OCI-LY1 (cell line): ENCODE results near the gene NSFL1C.

ENCODE experiments used
- H2AFZ ChIP-seq: fragments of 200-600 bp; sonication (generic), shearing (Covaris generic); 2 replicates; pipeline ENCODE4 v1.6.0; 2014; ENCODE audit warnings: antibody characterized with exemption, mild to moderate bottlenecking, low read length
- H3F3A ChIP-seq: fragments of 200-600 bp; sonication (generic), shearing (Covaris generic); 2 replicates; pipeline ENCODE4 v1.6.0; 2014; ENCODE audit warnings: mild to moderate bottlenecking, antibody characterized with exemption, low read length, moderate library complexity; ENCODE audit not compliant: insufficient read depth
- H3K27ac ChIP-seq: fragments of 200-600 bp; sonication (generic); 2 replicates; pipeline ENCODE4 v1.5.1; 2014; ENCODE audit warnings: low read length, mixed run types, mild to moderate bottlenecking, low read depth; ENCODE audit not compliant: poor library complexity, severe bottlenecking
- H3K27me3 ChIP-seq: fragments of 200-600 bp; sonication (generic); 2 replicates; pipeline ENCODE4 v1.6.0; 2014; ENCODE audit warnings: antibody characterized with exemption, mild to moderate bottlenecking, low read length, moderate library complexity; ENCODE audit not compliant: insufficient read depth
- H3K36me3 ChIP-seq: fragments of 200-600 bp; sonication (generic); 2 replicates; pipeline ENCODE4 v1.6.1; 2014; ENCODE audit warnings: mild to moderate bottlenecking, antibody characterized with exemption, low read length, moderate library complexity, mixed read lengths; ENCODE audit not compliant: insufficient read depth
- H3K4me1 ChIP-seq: fragments of 200-600 bp; sonication (generic); 2 replicates; pipeline ENCODE4 v1.5.1; 2014; ENCODE audit warnings: mild to moderate bottlenecking, low read length, moderate library complexity; ENCODE audit not compliant: insufficient read depth, severe bottlenecking
- H3K4me2 ChIP-seq: fragments of 200-600 bp; sonication (generic), shearing (Covaris generic); 2 replicates; pipeline ENCODE4 v1.6.1; 2014; ENCODE audit warnings: low read length
- H3K4me3 ChIP-seq: fragments of 200-600 bp; sonication (generic); 2 replicates; pipeline ENCODE4 v1.5.1; 2014; ENCODE audit warnings: low read length, low read depth, mild to moderate bottlenecking, mixed read lengths; ENCODE audit not compliant: poor library complexity, severe bottlenecking
- H3K79me2 ChIP-seq: fragments of 200-600 bp; shearing (Covaris generic); 2 replicates; pipeline ENCODE4 v1.6.1; 2016; ENCODE audit warnings: mixed run types, low read length, mixed read lengths; ENCODE audit not compliant: insufficient read depth
- H3K9ac ChIP-seq: fragments of 200-600 bp; sonication (generic), shearing (Covaris generic); 2 replicates; pipeline ENCODE4 v1.6.1; 2014; ENCODE audit warnings: mild to moderate bottlenecking, low read length, mixed read lengths
- H3K9me2 ChIP-seq: fragments of 200-600 bp; sonication (generic), shearing (Covaris generic); 2 replicates; pipeline ENCODE4 v1.6.1; 2014; ENCODE audit warnings: low read depth, mild to moderate bottlenecking, low read length, mixed read lengths
- H3K9me3 ChIP-seq: fragments of 200-600 bp; shearing (Covaris generic); 2 replicates; pipeline ENCODE4 v1.6.1; 2014; ENCODE audit warnings: low read length, mixed read lengths
- H4K20me1 ChIP-seq: fragments of 200-600 bp; sonication (generic), shearing (Covaris generic); 2 replicates; pipeline ENCODE4 v1.6.0; 2016; ENCODE audit warnings: mild to moderate bottlenecking, low read length; ENCODE audit not compliant: insufficient read depth
- EZH2 ChIP-seq: fragments of 200-600 bp; sonication (generic), shearing (Covaris generic); IDR thresholded peaks from 2 replicates; pipeline ENCODE4 v1.8.0; 2017; ENCODE audit warnings: borderline replicate concordance, mixed run types, mild to moderate bottlenecking, antibody characterized with exemption, low read length, moderate library complexity, mixed read lengths
- TF ChIP-seq, protein P1 (sequence below): fragments of 200-600 bp; sonication (generic), shearing (Covaris generic); IDR thresholded peaks from 2 replicates; pipeline ENCODE4 v1.5.1; 2017; ENCODE audit warnings: mild to moderate bottlenecking, antibody characterized with exemption, low read length, moderate library complexity, mixed read lengths

The NSFL1C gene

DNA sequence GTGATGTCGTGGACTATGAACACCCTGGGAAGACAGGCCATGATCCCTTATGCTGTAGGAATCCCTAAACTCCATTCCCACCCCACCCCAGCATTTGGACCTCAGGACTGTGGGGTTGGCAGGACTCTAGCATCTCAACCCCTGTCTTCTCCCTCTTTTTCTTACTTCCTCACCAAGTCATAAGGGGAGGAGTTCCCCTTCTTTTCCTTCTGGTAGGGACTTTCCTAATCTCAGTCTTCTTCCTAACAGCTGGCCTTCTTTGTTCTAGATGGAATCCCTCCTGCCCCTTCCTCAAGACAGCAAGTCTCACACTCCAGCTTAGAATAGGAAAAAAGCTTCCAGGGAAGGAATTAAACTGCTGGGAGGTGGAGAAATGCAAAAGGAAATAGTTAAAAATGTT lies 26.9 kb upstream of the NSFL1C start:
- H3K9me2 ChIP-seq = no peaks in the 10 kb centered on the region
- H3K4me3 ChIP-seq = no peak overlapping the region
- no peak overlapping the region for H3K27ac ChIP-seq
- no peaks in the 10 kb centered on the region for H3K4me1 ChIP-seq
- TF ChIP-seq, protein P1, sequence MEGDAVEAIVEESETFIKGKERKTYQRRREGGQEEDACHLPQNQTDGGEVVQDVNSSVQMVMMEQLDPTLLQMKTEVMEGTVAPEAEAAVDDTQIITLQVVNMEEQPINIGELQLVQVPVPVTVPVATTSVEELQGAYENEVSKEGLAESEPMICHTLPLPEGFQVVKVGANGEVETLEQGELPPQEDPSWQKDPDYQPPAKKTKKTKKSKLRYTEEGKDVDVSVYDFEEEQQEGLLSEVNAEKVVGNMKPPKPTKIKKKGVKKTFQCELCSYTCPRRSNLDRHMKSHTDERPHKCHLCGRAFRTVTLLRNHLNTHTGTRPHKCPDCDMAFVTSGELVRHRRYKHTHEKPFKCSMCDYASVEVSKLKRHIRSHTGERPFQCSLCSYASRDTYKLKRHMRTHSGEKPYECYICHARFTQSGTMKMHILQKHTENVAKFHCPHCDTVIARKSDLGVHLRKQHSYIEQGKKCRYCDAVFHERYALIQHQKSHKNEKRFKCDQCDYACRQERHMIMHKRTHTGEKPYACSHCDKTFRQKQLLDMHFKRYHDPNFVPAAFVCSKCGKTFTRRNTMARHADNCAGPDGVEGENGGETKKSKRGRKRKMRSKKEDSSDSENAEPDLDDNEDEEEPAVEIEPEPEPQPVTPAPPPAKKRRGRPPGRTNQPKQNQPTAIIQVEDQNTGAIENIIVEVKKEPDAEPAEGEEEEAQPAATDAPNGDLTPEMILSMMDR = no peak
- no peak for TF ChIP-seq EZH2
- no peaks in the 10 kb centered on the region for H4K20me1 ChIP-seq
- H3K4me2 ChIP-seq = no peak overlapping the region
- H2AFZ ChIP-seq = no peak overlapping the region
- H3K27me3 ChIP-seq = 0 out of 2 replicates have a peak, but pooled peaks cover 5% of the 10 kb centered on the region
- H3K9ac ChIP-seq = no peak overlapping the region
- H3K36me3 ChIP-seq = no peaks in the 10 kb centered on the region
- no peaks in the 10 kb centered on the region for H3K9me3 ChIP-seq
- no peaks in the 10 kb centered on the region for H3K79me2 ChIP-seq
- H3F3A ChIP-seq = no peaks in the 10 kb centered on the region

DNA sequence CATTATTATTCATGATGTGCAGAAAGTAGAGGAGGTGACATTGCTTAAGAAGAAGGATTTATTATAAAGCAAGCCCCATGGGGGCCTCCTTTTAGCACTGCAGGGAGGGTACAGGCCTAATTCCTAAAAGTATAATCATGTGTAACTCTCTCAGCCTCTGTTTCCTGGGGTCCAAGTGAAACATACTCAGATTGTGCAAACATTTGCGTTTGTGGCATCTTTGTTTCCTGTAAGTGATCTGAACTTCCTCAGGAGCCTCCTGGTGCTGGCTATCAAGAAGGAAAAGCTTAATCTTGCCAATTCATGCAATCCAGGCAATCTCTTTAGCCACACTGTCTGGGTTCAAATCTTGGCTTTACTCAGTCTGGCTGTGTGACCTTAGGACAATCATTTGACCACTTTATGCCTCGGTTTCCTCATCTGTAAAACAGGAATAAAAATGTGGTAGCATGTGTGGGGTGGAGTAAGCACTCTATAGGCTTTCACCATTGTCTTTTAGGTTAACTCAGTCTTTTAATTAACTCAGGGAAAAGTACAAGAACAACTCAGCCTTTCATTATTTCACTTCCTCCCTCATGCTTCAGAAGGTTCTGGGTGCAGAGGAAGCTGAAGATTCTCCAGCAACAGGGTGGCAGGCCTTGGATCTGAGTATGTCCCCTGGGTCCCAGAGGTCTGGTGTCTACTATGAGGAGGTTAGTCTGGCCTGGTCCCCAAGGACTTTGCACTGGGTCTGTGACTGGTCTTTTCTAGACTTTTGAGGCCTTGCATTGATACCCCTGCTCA lies 25.4 kb upstream of the NSFL1C start:
- Histone ChIP-seq H3K9me3 (no peaks in the 10 kb centered on the region), H3K79me2 (no peaks in the 10 kb centered on the region), H4K20me1 (no peaks in the 10 kb centered on the region), H3K4me2 (no peak overlapping the region), H3K9ac (no peak overlapping the region), H3K4me1 (no peaks in the 10 kb centered on the region), H3K27ac (no peak overlapping the region), H3K9me2 (no peaks in the 10 kb centered on the region), H3K4me3 (no peak overlapping the region), H3K36me3 (no peaks in the 10 kb centered on the region), H3F3A (no peaks in the 10 kb centered on the region), H2AFZ (no peak overlapping the region), H3K27me3 (0 out of 2 replicates have a peak, but pooled peaks cover 5% of the 10 kb centered on the region)
- TF ChIP-seq, protein P1 = no peak

DNA sequence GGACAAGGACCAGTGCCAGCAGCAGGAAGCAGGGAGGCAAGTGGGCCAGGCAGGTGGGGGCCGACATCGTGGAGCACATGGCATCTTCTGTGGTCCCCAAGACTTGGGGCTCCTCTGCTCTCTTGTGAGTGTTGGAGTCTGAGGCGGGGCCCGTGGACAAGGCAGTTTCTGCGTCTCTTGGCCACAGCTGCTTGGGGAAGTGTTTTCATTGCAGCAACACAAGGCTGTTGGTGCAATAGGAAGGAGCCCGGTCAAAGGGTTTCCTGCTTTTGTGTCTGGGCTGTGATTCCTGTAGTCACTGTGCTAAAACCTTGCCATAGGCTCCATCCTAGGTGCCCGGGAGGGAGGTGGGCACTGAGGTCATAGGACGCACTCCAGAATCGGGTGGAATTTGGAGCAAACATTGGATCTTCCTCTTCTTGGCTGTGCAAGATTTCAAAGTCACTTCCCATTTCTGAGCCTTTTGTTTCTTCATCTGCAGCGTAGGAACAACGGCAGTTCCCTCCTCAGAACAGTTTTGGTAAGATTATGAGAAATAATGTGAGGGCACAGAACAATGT lies 24.7 kb upstream of the NSFL1C start, which contains the start of gene SIRPB2:
SIRPB2 (minus strand) TSS at position 140 of the 560 bp plus-strand sequence; CDS start at position 79, 61 bp downstream.
- no peak for TF ChIP-seq EZH2
- TF ChIP-seq, protein P1 = no peak
- no peaks in the 10 kb centered on the region for H4K20me1 ChIP-seq
- no peak within 1 kb of the TSS for H3K4me2 ChIP-seq
- H3K9me3 ChIP-seq = no peaks in the 10 kb centered on the region
- no peaks in the 10 kb centered on the region for H3K79me2 ChIP-seq
- no peaks in the 10 kb centered on the region for H3K36me3 ChIP-seq
- H3K9ac ChIP-seq = no peak within 1 kb of the TSS
- H3K9me2 ChIP-seq = no peaks in the 10 kb centered on the region
- H3K27me3 ChIP-seq = 0 out of 2 replicates have a peak, but pooled peaks cover 5% of the 10 kb centered on the region
- no peaks in the 10 kb centered on the region for H3F3A ChIP-seq
- H2AFZ ChIP-seq = no peak within 1 kb of the TSS
- H3K27ac ChIP-seq = no peak within 1 kb of the TSS
- H3K4me1 ChIP-seq = no peaks in the 10 kb centered on the region
- no peak within 1 kb of the TSS for H3K4me3 ChIP-seq
